ENCODE measurements around the gene KRT35. TPM values are rescaled to one million over a fixed set of nuclear protein-coding genes. Genes with fewer than 3 reads are reported as not detected.

Gene KRT35
- polyA plus RNA-seq, 1 experiment, result not detected

- H3K36me3 ChIP-seq (ENCODE audit: control insufficient read depth, insufficient read depth, low read length), result no peaks in the 10 kb centered on the region
- no peak for DNase-seq (ENCODE audit: low read depth)
- TF ChIP-seq CTCF (IDR thresholded peaks at IDR 0.05; ENCODE audit: insufficient read depth, low read depth, low read length), result no peak
- ChIA-PET CTCF (interaction anchor here (1.0 kb wide), 1 partner anchor 657 kb away, joined by 4 read pairs; no protein-coding TSS in a partner anchor), POLR2A (no interaction called here)
- H3K27me3 ChIP-seq (ENCODE audit: control insufficient read depth, insufficient read depth, low read length), result no peaks in the 10 kb centered on the region
- H3K4me3 ChIP-seq (ENCODE audit: low read depth, low read length), result no peak overlapping the region
These were observed 30.8 kb upstream of the KRT35 start for GRCh38 chr17:41511716-41512115.

- no peak overlapping the region for H3K4me3 ChIP-seq (ENCODE audit: low read depth, low read length)
- no peak for DNase-seq (ENCODE audit: low read depth)
- POLR2A ChIA-PET, result no interaction called here
- CTCF ChIA-PET, result interaction anchor here (0.8 kb wide), 1 partner anchor 38 kb away, joined by 3 read pairs; no protein-coding TSS in a partner anchor
- TF ChIP-seq CTCF (IDR thresholded peaks at IDR 0.05; ENCODE audit: insufficient read depth, low read depth, low read length), result no peak
- no peaks in the 10 kb centered on the region for H3K27me3 ChIP-seq (ENCODE audit: control insufficient read depth, insufficient read depth, low read length)
- no peaks in the 10 kb centered on the region for H3K36me3 ChIP-seq (ENCODE audit: control insufficient read depth, insufficient read depth, low read length)
These were observed 30.2 kb upstream of the KRT35 start for GRCh38 chr17:41511116-41511515.

GRCh38 chr17:41510251-41511065, 29.5 kb upstream of the KRT35 start:
- Histone ChIP-seq H3K36me3 (ENCODE audit: control insufficient read depth, insufficient read depth, low read length) (no peaks in the 10 kb centered on the region), H3K4me3 (ENCODE audit: low read depth, low read length) (no peak overlapping the region), H3K27me3 (ENCODE audit: control insufficient read depth, insufficient read depth, low read length) (no peaks in the 10 kb centered on the region)
- POLR2A ChIA-PET, result no interaction called here
- TF ChIP-seq CTCF (IDR thresholded peaks at IDR 0.05; ENCODE audit: insufficient read depth, low read depth, low read length), result no peak
- no peak for DNase-seq (ENCODE audit: low read depth)
- CTCF ChIA-PET, result interaction anchor here (0.7 to 0.8 kb wide), 2 partner anchors 39 to 152 kb away, joined by 3 read pairs; no protein-coding TSS in a partner anchor

GRCh38 chr17:41507315-41507880, 26.4 kb upstream of the KRT35 start:
- H3K4me3 ChIP-seq (ENCODE audit: low read depth, low read length), result no peak overlapping the region
- CTCF ChIA-PET, result interaction anchor here (1.1 to 3.0 kb wide), 4 partner anchors 10 to 141 kb away, joined by 3 to 11 read pairs (median 4); no protein-coding TSS in a partner anchor
- H3K27me3 ChIP-seq (ENCODE audit: control insufficient read depth, insufficient read depth, low read length), result no peaks in the 10 kb centered on the region
- POLR2A ChIA-PET, result no interaction called here
- no peaks in the 10 kb centered on the region for H3K36me3 ChIP-seq (ENCODE audit: control insufficient read depth, insufficient read depth, low read length)
- no peak for TF ChIP-seq CTCF (IDR thresholded peaks at IDR 0.05; ENCODE audit: insufficient read depth, low read depth, low read length)
- no peak for DNase-seq (ENCODE audit: low read depth)

All from BJ (cell line).